Measurements from ENCODE around the gene LOXL1.

Gene LOXL1

DNA sequence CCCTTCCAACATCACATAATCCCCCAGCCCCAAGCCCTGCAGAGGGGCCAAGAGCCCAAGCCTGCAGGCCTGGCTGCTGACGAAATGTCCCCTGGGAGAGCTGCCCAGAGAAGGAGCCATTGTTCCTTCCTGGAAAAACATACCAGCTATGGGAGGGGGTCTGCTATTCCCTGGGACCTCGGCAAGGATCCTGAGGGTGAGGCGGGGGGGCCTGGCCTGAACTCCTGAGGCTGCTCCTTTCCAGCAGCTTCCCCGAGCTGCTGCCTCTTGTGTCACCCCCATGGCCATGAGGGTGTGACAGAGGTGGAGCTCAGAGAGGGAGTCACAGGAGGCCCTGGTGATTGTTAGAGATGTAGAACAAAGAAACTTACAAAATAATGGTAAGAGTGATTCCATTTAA is 12.9 kb downstream of the LOXL1 start:
- no peak for FAIRE-seq

DNA sequence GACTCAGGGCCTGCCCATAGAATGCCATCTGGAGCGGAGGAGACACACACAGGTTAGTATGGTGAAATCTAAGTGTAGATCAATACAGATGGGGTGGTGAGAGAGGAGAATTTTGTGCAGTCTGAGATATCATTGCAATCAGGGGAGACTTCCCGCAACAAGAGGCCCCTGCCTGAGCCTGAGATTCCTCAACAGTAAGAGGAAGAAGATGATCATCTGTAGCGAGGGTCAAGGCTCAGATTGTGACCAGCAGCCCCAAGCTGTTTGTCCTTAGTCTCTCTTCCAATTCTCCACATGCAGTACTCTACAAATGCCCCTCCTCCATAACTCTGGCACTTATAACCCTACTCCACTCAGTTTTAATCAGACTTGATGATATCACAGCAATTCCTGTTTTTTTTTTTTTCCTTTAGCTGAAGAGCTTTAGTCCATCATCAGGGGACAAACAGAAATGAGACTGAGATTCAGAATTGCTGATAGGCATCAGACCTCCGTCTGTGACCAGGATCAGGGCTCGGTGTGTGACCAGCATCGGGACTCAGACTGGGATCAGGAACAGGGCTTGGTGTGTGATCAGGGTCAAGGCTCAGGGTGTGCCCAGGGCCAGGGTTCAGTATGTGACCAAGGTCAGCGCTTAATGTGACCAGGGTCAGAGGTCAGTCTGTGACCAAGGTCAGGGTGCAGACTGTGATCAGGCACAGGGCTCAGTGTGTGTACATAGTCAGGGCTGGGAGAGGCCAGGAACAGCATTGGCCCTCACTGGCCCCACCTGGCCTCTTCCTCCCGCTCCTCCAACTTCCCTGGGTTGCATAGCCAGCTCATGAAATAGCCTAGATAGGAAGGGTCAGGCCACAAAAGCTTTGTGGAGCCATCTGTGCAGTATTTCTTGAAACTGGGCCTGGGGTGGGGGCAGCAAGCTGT is 14.1 kb downstream of the LOXL1 start:
- no peak for FAIRE-seq

DNA sequence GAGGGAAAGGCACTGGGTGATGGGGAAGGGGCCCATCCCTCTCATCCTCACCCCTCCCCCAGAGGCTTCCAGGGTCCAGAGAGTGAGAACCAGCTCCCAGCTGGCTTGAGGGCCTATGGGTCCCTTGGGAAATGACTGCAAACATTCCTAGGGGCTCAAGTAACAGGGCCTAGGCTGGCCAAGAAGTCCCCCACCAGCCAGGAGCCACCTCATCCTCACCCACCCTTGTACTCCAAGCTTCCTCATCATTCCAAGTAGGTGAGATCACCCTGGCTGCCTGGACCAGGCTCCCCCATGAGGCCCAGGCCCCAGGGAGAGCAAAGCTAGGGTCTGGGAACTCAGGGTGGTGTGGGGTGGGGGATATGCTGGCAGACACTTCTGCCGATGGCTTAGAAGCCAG is 14.8 kb downstream of the LOXL1 start:
- FAIRE-seq: no peak

DNA sequence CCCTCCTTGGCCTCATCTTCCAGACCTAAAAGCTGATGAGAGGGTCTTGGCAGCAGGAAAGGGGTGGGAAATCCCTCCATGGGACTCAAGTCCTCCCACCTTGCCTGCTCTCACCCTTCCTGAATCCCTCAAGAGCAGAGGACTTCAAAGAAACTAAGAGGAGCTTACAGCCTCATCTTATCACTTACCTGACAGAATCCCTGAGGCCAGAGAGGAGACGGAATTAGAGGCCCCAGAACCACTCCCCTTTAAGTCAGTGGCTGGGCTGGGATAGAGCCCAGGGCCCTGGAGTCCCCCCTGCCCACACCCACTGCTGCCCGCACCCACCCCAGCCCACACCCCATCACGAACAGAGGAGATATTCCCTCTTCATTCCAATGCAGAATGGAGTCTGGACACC is 15.2 kb downstream of the LOXL1 start:
- FAIRE-seq: no peak

DNA sequence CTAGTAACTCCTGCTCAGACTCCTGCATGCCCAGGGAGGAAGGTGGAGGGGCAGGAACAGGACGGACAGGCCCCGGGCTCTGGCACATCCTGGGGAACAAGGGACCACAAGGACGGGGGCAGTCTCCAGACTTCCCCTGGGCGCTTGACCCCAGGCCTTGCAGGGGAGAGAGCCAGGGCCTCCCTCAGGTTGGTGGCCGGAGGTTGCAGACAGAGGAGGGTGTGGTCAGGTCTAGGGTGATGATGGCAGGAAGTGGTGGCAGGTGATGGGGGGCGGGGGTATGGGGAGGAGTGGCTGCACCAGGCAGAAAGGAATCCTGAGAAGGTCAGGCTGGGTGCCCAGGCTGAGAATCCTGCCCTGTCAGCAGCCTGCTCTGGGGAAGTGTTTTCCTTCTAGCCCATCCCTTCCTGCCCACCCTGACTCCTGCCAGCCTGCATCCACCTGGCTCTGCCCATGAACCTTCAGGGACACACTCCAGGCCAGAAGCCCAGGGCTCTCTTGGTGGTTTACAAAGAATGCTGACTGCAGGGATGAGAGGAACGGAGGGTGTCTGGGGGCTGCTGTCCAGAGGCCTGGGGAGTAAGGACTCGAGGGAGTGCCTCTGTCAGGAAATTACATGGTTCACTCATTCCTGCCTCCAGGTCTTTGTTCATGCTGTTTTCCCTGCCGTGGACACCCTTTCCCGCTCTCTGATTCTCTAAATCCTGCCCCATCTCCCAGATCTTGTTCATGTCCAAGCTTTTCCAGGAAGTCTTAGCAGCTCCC is 15.8 kb downstream of the LOXL1 start:
- FAIRE-seq: no peak

DNA sequence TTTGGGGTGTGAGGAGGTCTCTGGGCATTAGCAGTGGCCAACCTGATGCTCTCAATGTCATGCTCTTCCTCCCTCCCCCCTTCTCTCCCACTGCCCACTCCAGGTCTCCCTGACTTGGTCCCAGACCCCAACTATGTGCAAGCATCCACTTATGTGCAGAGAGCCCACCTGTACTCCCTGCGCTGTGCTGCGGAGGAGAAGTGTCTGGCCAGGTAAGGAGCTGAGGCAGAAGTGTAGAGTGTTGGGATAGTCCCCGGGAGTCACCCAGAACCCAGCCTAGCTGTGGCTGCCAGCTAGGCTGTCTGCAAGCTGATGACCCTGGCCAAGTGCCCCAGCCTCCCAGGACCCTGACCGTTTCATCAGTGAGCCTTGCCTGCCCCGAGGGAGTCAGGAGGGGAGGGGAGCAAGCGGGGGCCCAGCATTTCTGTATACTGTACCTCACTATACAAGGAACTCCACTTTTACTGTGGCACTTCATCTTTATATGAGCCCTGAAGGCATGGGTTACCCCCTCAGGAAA is 16.5 kb downstream of the LOXL1 start:
- no peak for FAIRE-seq

DNA sequence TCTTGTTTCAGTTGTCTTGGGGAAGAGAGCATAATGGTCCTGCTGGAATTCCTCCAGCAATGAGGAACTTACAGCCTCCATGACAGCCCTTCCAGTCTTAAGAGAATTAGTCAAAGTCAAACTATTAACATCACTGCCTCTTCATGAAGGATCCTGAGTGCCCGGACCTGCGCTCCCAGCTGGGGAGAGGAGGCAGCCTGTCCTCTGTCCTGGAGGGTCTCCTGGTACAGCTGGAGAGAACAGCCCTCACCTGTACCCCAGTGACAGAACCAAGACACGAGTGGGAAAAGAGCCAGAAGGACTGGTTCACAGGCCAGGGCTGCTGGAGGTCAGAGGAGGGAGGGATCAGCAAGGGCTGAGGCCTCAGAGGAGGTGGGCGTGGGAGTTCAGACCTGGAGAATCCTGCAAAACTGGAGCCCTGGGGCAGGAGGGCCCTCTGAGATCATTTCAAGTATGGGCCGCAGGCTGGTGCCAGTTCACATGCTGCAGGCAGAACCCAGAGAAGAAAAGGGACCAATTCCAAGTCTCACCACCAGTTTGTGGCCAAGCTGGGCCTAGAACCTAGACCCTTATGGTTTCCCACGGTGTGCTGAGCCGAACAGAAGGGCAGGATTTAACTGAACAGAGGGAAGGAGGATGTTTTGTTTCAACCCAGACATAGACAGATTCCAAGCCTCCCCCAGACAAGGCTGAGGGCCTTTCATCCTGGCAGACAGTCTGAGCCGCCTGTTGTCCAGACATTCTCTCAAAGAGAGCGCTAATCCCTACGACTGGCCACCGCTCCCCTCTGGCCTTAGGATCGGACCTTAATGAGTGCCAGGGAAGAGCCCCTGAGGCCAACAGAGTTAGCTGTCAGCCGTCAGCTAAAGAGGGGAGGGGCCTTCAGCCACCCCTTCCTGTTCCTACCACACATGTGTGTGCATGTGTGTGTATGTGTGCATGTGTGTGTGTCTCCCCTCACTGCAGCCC is 18.2 kb downstream of the LOXL1 start:
- no peak for FAIRE-seq

DNA sequence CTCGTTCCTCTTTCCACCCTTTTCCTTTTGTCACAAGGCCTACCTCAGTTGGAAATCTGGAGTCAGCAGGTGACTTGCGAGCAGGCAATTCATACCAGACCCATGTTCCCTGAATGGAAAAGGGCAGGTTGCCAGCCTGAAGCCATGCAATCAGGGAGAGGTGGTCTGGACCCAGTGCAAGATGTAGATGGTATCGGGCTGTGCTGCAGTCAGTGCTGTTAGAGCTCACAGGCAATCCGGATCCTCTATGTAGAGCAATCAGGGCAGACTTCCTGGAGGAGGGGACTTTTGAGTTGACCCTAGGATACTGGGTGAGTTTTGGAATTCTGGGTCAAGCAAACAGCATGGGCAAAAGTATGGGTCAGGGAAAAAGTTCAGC is 18.9 kb downstream of the LOXL1 start:
- no peak for FAIRE-seq

DNA sequence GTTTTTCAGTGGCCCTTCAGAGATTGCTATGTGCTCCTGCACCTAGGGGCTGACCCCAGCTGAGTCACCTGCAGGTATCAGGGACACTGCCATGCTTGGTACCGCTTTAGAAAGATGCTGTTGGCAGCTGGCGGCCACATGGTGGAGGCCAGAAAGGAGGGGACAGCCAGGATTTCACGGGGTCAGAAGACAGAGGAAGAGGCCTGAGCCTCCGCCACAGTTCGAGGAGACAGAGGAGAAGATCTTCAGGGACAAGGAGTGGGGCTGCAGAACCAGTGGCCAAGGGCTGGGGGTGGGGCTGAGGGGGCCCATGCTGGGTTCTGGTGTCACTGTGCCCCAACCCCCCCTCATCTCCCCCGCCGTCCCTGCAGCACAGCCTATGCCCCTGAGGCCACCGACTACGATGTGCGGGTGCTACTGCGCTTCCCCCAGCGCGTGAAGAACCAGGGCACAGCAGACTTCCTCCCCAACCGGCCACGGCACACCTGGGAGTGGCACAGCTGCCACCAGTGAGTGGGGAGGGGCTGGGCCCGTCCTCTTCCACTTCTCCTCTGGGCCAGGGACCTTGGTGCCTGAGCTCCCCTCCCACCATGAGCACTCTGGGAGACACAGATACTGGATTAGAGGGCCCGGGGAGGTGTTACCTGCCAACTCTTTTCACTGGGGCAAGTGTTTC is 19.9 kb downstream of the LOXL1 start:
- FAIRE-seq: no peak

DNA sequence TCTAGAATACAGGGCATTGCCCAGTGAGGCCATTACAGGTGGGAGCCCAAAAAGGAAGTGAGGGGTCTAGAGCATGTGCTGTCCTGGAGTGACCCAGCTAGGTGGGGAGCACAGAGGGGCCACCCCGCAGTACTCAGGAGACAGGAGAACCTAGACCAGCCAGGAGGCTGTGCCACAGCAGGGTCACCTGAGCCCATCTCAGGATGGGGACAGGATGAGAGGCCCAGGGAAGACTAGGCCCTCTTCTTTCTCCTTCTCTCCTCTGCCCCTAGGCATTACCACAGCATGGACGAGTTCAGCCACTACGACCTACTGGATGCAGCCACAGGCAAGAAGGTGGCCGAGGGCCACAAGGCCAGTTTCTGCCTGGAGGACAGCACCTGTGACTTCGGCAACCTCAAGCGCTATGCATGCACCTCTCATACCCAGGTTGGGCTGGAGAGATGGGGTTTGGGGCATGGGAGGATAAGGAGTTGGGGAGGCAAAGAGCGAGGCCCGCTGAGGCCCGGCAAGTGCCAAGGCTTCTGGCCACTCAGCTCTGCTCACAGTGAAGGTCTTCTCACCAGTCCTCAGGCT is 20.6 kb downstream of the LOXL1 start:
- no peak for FAIRE-seq

DNA sequence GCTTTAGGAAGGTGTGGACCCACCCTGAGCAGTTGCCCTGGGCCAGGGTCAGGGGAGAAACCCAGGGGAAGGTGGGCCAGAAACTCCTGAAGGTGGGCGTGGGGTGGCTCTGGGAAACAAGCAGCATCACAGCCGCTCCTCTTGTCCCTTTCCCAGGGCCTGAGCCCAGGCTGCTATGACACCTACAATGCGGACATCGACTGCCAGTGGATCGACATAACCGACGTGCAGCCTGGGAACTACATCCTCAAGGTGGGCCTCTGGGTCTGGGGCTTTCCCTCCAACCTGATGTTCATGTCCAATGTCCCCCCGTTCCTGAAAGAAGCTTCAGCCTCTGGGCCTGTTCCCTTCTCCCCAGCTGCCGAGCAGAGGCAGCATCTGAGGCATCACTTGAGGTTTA is 21.4 kb downstream of the LOXL1 start:
- no peak for FAIRE-seq

DNA sequence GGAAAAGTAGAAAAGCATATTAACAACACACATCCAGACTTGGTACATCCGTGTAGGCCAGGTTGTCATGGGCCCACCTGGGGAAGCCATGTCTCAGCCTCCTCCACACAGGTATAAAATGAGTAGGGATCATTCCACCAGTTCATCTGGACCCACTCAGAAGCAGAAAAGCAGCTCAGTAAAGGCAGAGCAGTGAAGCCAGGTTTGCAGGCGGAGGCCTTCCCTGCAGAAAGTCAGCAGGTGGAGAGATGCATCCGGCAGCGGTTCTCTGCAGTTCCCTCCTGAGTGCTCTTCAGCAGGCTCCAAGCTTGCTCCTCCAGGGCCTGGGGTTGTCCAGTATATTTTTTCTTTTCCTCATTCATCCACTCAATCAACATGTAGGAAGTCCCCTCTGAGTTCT is 22.1 kb downstream of the LOXL1 start:
- no peak for FAIRE-seq

DNA sequence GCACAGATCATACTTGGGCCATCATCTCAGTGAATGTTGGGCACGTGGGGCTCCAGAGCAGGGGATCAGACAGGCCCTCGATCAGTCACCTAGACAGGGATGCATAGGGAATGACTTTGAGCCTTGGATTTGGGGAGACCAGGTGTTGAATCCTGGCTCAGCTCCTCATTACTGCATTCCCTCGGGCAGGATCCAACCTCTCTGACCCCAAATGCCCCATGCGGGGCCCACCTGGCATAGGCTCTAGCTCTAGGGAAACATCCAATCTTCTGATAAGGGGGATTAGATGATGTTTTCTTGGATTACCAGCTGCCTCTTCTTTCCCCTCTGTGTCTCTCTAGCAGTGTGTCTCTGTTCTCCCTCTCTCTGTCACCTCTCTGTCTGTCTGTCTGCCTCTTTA is 22.7 kb downstream of the LOXL1 start:
- FAIRE-seq: no peak

DNA sequence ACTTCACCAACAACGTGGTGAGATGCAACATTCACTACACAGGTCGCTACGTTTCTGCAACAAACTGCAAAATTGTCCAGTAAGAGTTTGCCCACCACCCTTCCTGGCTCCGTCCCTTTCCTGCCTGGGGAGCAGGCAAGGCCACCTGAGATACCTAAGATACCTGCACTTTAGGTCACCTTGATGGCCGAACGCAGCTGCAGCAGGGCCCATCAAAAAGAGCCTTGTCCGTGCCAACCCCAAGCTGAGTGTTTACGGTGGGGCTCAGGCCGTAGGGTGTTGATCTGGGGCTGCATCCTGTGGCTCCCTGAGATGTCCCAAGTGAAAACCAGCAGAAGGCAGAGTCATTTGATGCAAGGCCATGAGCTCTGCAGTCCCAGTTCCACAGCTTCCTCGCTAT is 23.2 kb downstream of the LOXL1 start:
- no peak for FAIRE-seq

DNA sequence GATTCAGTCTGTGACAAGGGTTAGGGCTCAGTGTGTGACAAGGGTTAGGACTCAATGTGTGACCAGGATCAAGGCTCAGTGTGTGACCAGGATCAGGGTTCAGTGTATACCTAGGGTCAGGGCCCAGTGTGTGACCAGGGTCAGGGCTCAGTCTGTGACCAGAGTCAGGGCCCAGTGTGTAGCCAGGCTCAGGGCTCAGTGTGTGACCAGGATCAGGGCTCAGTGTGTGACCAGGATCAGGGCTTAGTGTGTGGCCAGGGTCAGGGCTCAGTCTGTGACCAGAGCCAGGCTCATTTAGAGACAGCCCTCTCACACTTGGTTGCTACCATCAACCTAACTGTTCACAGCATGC is 24.2 kb downstream of the LOXL1 start:
- no peak for FAIRE-seq

DNA sequence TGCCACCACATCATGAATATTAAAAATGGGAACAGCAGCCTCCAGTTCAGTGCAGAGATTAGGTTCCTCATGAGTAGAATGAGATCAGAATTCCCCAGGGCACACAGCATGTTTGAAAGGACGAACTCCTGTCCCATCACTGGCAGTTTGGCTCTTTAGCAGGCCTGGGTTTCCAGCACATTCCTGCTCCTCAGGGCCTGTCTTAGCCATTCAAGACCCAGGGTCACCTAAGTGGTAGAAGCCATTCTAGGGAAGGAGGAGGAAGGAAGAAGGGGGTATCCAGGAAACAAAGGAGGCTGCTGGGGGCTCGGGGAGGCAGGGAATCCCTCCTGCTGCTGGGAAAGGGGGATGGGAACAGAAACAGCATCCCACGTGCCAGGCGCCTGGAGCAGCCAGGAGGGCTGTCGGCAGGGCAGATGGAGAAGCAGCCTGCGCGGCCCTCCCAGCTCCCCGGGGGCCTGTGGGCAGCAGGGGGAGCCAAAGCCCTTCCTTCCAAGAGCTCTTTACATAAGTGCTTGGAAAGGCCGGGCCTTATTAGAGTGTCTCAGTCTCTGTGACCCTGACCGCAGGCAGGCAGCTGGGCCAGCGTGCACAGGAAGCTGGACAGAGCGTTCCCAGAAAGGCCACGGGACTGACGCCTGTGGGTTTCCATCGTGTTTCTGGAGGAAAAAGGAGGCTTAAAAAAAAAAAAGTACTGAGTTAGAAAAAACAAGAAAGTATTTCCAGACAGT is 24.7 kb downstream of the LOXL1 start:
- FAIRE-seq: no peak

DNA sequence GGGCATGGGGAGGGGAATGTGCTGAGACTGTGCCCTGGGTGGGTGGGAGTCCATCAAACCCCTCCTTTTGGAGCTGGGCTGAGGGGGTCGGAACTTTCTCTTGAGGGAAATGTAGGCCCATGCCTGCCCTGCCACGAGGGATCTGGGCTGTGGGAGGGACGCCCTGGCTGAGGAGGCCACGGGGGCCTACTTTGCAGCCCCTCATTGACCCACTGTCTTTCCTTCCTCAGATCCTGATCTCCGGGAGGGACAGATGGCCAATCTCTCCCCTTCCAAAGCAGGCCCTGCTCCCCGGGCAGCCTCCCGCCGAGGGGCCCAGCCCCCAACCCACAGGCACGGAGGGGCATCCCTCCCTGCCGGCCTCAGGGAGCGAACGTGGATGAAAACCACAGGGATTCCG is 25.3 kb downstream of the LOXL1 start:
- no peak for FAIRE-seq

DNA sequence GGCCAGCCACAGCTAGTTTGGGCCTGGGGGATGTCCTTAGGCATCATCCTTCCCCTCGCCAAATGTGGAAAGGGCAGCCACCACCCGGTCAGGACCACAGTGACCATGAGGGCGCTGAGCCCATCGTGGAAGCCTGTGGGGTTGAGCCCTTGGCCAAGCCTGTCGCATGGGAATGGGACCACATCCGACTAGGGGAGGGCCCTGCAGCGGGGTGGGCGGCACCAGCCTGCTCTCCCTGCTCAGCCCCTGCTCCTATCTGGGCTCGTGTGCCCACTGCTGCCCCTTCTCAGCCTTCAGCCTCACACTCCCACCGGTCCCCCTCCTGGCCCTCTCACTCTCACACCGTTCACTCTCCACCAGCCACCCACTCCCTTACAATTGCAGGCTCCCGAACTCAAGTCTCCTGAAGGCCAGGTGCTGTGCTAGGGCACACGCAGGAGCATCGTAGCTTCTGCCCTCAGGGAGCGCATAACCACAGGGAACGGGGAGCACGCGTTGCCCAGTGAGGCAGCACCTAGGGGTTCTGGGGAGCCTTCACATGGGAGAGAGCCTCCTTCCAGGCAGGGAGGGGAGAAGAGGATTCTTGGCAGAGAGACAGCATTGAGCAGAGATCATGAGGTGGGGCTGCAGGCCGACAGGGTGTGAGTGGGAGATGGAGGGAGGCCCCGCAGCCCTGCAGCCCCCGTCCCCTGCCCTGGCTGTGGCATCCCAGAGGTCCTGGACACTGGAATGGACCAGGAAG is 26.1 kb downstream of the LOXL1 start:
- no peak for FAIRE-seq

DNA sequence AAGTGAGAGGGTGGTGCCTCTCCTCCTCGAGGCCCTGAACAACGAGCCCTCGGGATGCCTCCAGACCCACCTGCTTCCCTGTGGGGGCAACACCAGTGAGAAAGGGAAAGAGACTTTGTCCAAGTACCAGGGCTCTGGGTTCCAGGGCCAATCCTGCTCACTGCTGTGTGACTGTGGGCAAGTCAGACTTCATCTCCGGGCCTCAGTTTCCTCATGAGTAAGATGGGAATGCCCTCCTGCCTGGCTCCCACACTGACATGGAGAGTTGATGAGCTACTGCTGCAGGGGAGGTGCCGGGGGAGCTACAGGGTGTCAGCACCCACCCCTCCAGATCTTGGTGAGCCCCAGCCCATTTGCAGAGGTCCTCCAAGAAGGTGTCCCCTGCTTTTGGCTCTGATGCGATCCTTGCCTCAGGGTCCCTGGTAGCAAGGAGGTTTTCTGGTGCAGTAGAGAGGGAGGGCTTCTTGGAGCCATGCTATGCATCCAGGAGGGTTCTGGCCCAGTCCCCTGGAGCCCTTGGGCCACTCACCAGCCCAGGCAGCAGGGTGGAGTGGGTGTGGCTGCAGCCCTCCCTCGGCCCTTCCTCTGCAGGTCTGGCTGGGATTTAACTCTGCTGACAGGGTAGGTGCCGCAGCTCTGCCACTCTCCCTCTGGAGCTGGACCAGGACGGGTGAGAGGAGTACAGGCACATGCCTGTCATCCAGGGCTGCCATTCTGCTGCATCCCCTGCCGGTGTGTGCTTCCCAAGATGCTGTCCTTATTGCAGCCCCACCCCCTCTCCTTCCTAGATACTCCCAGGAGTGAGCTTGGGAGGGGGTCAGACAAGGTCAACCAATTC is 26.9 kb downstream of the LOXL1 start:
- FAIRE-seq: no peak

Measured in islet of Langerhans (tissue), 1 donor.